H1 (cell line): ENCODE measurements around the gene DKK1.

Source experiments
- EP300 ChIP-seq, 2 experiments: IDR thresholded peaks; 1 replicate in 1 of 2; 2 replicates in 1 of 2; pipeline ENCODE4 v1.6.1; 2011 to 2012; ENCODE audit warnings: low read depth in 2 of 2, low read length in 2 of 2, mild to moderate bottlenecking in 2 of 2, borderline replicate concordance in 1 of 2, inconsistent platforms in 1 of 2, moderate library complexity in 1 of 2
- EZH2 ChIP-seq: fragments of 200-600 bp; sonication (generic); IDR thresholded peaks from 2 replicates; pipeline ENCODE4 v1.7.1; 2012; ENCODE audit warnings: low read depth, mild to moderate bottlenecking, moderate library complexity, low read length, inconsistent platforms; ENCODE audit not compliant: severe bottlenecking
- HDAC2 ChIP-seq, 2 experiments: fragments of 300-600 bp in 1 of 2; sonication (generic) in 1 of 2; IDR thresholded peaks; 2 replicates each; pipeline ENCODE4 v1.6.1; 2011 to 2012; ENCODE audit warnings: low read depth in 2 of 2, low read length in 2 of 2, mild to moderate bottlenecking in 2 of 2, moderate library complexity in 2 of 2, borderline replicate concordance in 1 of 2, inconsistent platforms in 1 of 2
- HDAC6 ChIP-seq: IDR thresholded peaks from one replicate; pipeline ENCODE4 v1.7.1; 2012; ENCODE audit warnings: low read depth, mild to moderate bottlenecking, inconsistent platforms, low read length, moderate library complexity
- JUN ChIP-seq: IDR thresholded peaks from 2 replicates; pipeline ENCODE4 v1.6.1; 2011; ENCODE audit warnings: low read depth, mild to moderate bottlenecking, improper control_type of control experiment, low read length
- NRF1 ChIP-seq: IDR thresholded peaks from 2 replicates; pipeline ENCODE4 v1.6.1; 2011; ENCODE audit warnings: mild to moderate bottlenecking, low read depth, low read length, improper control_type of control experiment
- POLR2A ChIP-seq, 2 experiments: IDR thresholded peaks; 1 replicate in 1 of 2; 2 replicates in 1 of 2; pipeline ENCODE4 v1.6.1; 2011; ENCODE audit warnings: low read depth in 2 of 2, low read length in 2 of 2, mild to moderate bottlenecking in 2 of 2; ENCODE audit errors: control extremely low read depth in 1 of 2
- RFX5 ChIP-seq: IDR thresholded peaks from 2 replicates; pipeline ENCODE4 v1.6.1; 2011; ENCODE audit warnings: low read depth, low read length, improper control_type of control experiment, borderline replicate concordance
- TF ChIP-seq, protein P1 (sequence below), 3 experiments: IDR thresholded peaks; 1 replicate in 2 of 3; 2 replicates in 1 of 3; pipeline versions ENCODE4 v1.5.1 to v1.6.1; 2011; ENCODE audit warnings: low read length in 3 of 3, mild to moderate bottlenecking in 3 of 3, inconsistent platforms in 2 of 3, low read depth in 1 of 3, moderate library complexity in 1 of 3; ENCODE audit not compliant: insufficient read depth in 1 of 3; ENCODE audit errors: control extremely low read depth in 1 of 3

DNA sequence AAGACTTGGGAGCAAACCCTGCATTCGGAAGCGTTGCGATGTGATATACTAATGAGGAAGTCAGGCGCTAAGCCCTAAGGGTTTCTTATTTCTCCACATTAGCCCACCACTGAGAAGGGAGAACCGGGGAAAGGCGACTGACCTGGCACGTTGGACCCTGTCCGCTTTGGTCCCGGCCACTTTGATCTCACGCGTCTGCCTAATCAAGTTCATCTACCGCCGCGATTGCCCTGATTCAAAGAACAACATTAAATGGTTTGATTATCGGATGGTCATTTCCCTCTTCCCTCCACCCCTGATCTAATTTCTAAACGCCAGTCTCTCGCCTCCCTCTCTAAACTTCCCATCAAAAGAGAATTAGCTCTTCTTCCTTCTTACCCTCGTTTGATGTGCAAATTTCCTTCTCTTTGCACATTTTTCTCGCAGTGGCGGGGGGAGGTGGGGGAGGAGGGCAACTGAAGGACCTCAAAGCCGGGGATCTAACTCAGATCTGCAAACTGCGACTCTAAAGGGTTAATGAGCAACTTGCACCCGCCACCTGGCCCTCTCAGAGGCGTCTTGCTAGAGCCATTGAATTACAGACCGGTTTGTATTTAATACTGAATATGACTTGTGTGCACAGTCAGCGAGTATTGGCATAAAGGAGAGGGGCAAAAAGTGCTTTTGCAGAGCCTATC, 687 bp upstream of the DKK1 start:
- TF ChIP-seq, protein P1, sequence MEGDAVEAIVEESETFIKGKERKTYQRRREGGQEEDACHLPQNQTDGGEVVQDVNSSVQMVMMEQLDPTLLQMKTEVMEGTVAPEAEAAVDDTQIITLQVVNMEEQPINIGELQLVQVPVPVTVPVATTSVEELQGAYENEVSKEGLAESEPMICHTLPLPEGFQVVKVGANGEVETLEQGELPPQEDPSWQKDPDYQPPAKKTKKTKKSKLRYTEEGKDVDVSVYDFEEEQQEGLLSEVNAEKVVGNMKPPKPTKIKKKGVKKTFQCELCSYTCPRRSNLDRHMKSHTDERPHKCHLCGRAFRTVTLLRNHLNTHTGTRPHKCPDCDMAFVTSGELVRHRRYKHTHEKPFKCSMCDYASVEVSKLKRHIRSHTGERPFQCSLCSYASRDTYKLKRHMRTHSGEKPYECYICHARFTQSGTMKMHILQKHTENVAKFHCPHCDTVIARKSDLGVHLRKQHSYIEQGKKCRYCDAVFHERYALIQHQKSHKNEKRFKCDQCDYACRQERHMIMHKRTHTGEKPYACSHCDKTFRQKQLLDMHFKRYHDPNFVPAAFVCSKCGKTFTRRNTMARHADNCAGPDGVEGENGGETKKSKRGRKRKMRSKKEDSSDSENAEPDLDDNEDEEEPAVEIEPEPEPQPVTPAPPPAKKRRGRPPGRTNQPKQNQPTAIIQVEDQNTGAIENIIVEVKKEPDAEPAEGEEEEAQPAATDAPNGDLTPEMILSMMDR (IDR thresholded peaks at IDR 0.05; ENCODE audit: control extremely low read depth in 1 of 3, insufficient read depth in 1 of 3, low read depth in 1 of 3, low read length in 3 of 3), result no peak
- TF ChIP-seq HDAC6, result no peak
- TF ChIP-seq RFX5, result no peak
- TF ChIP-seq HDAC2 (IDR thresholded peaks at IDR 0.05; ENCODE audit: borderline replicate concordance in 1 of 2, low read depth in 2 of 2, low read length in 2 of 2), result no peak
- no peak for TF ChIP-seq EP300 (IDR thresholded peaks at IDR 0.05; ENCODE audit: borderline replicate concordance in 1 of 2, low read depth in 2 of 2, low read length in 2 of 2)
- TF ChIP-seq EZH2, result peak; percentile 16
- no peak for TF ChIP-seq POLR2A (IDR thresholded peaks at IDR 0.05; ENCODE audit: control extremely low read depth in 1 of 2, low read depth in 2 of 2, low read length in 2 of 2)
- TF ChIP-seq JUN, result no peak
- TF ChIP-seq NRF1, result no peak
